Measurements from ENCODE around the gene OXCT2.

DNA sequence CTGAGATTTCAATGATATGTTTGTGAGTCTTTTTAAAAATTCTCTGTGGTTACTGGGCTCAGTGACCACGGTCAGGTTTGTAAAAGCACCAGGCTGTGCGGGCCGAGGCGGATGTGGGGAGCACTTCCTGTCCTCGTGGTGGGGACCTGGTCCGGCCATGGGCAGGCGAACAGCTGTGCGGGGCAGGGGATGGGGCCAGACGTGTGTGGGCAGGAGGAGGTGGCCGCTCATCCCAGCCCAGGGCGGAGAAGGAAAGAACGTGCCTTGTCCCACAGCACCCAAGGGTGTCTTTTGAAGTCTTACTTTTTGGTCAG lies 5.2 kb upstream of the OXCT2 start:
- TF ChIP-seq, protein P1, sequence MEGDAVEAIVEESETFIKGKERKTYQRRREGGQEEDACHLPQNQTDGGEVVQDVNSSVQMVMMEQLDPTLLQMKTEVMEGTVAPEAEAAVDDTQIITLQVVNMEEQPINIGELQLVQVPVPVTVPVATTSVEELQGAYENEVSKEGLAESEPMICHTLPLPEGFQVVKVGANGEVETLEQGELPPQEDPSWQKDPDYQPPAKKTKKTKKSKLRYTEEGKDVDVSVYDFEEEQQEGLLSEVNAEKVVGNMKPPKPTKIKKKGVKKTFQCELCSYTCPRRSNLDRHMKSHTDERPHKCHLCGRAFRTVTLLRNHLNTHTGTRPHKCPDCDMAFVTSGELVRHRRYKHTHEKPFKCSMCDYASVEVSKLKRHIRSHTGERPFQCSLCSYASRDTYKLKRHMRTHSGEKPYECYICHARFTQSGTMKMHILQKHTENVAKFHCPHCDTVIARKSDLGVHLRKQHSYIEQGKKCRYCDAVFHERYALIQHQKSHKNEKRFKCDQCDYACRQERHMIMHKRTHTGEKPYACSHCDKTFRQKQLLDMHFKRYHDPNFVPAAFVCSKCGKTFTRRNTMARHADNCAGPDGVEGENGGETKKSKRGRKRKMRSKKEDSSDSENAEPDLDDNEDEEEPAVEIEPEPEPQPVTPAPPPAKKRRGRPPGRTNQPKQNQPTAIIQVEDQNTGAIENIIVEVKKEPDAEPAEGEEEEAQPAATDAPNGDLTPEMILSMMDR (IDR thresholded peaks at IDR 0.05; ENCODE audit: low read length): no peak
- TF ChIP-seq EZH2 (optimal IDR thresholded peaks at IDR 0.05; ENCODE audit: low read depth, low read length) (no peak), EZH2phosphoT487 (IDR thresholded peaks at IDR 0.05; ENCODE audit: low read length) (no peak)
